EH (cell line): Measurements from ENCODE around the gene LY6G6C.
A peak's percentile ranks its signal among the peaks of the same experiment; 100 is the strongest.
"Not testable (repeated sequence)": the region's sequence is repeated elsewhere in the genome, so short reads cannot be mapped to it uniquely, and the experiment has no call there.

Experiments
- DNase-seq: peaks from one replicate; pipeline ENCODE4 v3.0.0-alpha.2; 2015; ENCODE audit warnings: low read depth

LY6G6C gene

GRCh38 chr6:31727034-31727716 is 5.6 kb upstream of the LY6G6C start:
- no peak for DNase-seq

GRCh38 chr6:31725502-31726350 is 4.2 kb upstream of the LY6G6C start:
- no peak for DNase-seq

DNA sequence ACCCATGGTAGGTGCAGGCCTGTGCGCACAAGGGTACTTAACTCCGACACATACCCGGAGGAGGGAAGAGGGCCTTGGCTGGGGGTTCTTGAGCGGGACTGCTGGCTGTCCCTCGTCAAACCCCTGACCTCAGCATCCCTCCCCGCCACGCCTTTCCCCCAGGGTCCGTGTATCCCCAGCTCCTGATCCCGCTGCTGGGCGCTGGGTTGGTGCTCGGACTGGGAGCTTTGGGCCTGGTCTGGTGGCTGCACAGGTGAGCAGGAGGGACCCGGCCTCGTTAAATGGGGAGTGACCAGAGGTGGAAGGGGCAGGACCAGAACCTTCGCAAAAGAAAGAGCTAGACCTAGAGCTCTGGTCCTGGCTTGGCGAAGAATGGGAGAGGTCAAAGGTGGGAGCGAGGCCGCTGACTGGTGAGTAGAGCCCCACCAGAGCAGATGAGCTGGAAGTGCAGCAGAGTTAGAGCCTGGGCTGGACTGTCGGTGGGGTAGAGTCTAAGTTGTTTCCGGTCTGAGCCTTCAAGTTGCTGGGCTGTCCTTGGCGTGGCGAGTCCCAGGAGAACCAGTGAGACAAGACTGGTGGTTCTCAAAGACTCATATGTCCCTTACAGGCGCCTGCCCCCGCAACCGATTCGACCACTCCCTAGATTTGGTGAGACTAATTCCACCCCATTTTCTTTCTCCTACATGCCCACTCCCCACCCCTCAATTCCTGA is 2.6 kb upstream of the LY6G6C start:
- no peak for DNase-seq

- DNase-seq, result no peak
Observed at GRCh38 chr6:31723245-31723979, 1.9 kb upstream of the LY6G6C start, which contains the start of gene MPIG6B. Gene MPIG6B, plus strand, starts transcription at chr6:31723373. Its CDS starts 11 bp downstream, at chr6:31723384.

DNA sequence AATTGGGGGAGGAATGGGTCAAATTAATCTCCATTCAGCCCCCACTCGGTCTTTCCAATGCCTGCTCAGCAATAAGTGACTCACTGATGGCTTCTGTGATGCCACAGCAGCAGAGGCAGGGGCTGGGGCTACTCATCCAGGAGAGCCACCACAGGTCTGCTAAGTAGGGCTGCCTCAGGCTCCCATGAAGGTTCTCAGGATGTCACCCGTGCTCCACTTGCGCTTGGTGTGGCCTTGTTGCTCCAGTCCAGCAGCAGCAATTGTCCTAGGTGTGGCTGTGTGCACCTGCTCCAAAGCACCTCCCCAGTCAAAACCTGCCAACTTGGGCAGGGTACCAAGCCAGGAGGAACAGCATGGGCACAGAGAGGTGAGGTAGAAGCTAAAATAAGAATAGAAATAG is 627 bp upstream of the LY6G6C start:
- no peak for DNase-seq

DNA sequence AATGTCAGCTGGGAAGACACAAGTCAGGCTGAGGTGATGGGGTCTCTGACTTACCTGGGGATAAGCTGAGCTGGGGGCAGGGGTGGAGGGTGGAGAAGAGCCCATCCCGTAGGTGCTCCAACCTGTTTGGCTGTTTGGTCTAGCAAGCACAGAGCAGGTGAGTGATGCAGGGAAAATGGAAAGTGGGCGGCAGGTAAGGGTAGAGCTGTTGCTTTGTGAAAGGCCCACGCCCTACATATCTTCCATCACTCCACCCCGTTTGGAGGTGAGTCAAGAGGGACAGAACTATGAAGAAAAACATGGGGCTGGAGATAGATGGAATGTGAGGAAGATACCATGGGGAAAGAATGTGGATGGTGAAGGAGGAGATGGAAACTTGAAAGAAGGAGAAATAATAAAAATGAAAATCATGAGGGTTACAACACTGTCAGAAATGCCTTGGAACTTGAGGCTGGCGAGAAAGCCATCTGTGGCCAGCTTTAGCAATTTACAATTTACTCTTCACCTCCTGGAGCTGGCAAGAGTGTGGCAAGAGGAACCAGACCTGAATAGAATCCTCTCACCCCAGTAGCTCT is 1.3 kb downstream of the LY6G6C start:
- peak; percentile 34 for DNase-seq

- no peak for DNase-seq
Observed at GRCh38 chr6:31719001-31719400, 2.5 kb downstream of the LY6G6C start.

DNA sequence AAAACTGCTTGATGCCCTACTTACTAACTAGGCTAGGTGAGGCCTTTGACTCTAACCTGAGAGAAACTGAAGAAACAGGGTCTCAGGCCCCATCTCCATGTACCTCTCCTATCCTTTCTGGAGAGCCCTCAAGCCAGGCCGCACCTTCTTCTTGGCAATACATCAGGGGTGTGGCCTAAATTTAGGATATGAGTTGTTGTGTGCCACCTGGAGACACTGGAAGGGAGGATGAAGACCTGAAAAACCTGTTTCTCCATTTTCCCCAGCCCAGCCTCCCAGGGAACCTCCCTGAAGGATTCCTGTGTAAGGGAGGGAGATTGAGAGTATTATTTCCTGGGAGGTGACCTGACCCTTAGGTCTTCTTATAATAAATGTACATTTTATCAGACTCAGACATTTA is 3.3 kb downstream of the LY6G6C start:
- no peak for DNase-seq

- no peak for DNase-seq
Observed at GRCh38 chr6:31717499-31718222, 3.9 kb downstream of the LY6G6C start.

DNA sequence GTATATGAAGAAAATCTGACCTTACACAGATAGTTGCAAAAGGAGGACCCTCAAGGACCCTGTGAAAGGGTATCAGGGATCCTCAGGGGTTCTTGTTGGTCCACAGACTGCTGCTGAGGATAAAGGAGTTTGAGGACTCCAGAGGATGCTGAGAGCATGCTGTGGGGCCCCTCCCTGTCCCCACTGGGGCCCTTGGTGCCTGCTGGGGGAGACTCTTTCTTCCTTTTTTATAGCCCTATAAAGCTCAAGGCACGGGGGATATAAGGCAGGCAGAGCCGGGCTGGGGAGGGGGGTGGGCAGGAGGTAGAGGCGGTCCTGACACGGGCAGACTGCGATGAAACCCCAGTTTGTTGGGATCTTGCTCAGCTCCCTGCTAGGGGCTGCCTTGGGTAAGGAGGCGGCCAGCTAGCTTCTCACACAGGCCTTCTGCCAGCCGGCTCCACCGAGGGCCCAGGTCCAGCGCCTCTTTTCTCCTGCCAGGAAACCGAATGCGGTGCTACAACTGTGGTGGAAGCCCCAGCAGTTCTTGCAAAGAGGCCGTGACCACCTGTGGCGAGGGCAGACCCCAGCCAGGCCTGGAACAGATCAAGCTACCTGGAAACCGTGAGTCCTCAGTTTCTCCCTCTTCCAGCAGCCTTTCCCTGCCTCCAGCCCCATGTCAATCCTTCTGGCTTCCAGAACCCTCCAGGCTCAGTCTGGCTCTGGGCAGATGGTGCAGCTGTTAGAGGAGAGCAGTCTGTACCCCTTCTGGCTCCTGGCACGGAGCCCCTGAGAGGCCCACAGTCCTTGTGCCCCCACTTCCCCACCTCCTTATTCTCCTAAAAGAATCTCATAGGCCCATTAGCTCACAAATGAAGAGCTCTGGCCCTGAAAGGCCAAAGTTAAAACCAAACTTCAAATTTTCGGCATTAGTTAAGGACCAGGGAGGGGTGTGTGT is 6.3 kb downstream of the LY6G6C start, which contains the start of gene LY6G6D:
Gene LY6G6D (plus strand): TSS at position 327 of the 937 bp plus-strand sequence. CDS start 8 bp downstream, at position 335.
- no peak for DNase-seq

GRCh38 chr6:31713991-31714684 is 7.4 kb downstream of the LY6G6C start:
- DNase-seq, result no peak

GRCh38 chr6:31713465-31713864 is 8.1 kb downstream of the LY6G6C start:
- DNase-seq, result no peak

GRCh38 chr6:31712296-31712695 is 9.2 kb downstream of the LY6G6C start:
- peak; percentile 8 for DNase-seq

DNA sequence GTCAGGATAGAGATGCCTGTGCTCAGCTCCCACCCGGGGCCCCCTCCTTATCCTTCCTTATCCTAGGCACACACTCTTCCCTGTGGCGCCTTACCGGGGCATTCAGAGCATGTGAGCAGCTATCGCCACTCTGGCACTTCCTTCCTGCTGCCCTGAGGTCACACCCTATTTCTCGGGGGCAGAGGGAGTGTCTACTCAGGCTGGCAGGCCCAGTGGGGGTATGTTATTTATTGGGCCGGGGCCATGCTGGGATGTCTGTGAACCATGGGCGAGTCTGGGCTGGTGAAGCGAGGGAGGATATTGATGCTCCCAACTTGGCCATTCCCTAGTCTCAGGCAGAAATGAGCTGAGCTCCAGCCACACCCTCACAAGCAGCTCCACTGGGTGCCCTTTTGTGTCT is 10.3 kb downstream of the LY6G6C start:
- no peak for DNase-seq

- no peak for DNase-seq
Observed at GRCh38 chr6:31710523-31711219, 10.9 kb downstream of the LY6G6C start.

DNA sequence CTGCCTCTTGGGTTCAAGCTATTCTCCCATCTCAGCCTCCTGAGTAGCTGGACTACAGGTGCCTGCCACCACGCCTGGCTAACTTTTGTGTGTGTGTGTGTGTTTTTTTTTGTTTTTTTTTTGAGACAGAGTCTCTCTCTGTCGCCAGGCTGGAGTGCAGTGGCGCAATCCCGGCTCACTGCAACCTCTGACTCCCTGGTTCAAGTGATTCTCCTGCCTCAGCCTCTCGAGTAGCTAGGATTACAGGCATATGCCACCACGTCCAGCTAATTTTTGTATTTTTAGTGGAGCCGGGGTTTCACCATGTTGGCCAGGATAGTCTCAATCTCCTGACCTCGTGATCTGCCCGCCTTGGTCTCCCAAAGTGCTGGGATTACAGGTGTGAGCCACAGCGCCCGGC is 12.4 kb downstream of the LY6G6C start:
- not testable (repeated sequence) for DNase-seq

- DNase-seq, result no peak
Observed at GRCh38 chr6:31708224-31708623, 13.3 kb downstream of the LY6G6C start.

DNA sequence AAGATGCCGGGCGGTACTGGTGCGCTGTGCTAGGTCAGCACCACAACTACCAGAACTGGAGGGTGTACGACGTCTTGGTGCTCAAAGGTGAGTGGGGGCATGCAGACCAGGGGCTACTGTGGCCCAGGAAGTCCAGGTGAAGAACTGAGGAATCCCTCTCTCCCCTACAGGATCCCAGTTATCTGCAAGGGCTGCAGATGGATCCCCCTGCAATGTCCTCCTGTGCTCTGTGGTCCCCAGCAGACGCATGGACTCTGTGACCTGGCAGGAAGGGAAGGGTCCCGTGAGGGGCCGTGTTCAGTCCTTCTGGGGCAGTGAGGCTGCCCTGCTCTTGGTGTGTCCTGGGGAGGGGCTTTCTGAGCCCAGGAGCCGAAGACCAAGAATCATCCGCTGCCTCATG is 13.8 kb downstream of the LY6G6C start:
- DNase-seq, result no peak
